ENCODE results near the gene GALR3.

Gene GALR3

GRCh38 chr22:37855462-37855861, 32.3 kb downstream of the GALR3 start:
- no peak overlapping the region for H3K4me3 ChIP-seq (ENCODE audit: low read depth, low read length)

- no peak overlapping the region for H3K4me3 ChIP-seq (ENCODE audit: low read depth, low read length)
Observed at GRCh38 chr22:37860796-37861421, 37.7 kb downstream of the GALR3 start.

DNA sequence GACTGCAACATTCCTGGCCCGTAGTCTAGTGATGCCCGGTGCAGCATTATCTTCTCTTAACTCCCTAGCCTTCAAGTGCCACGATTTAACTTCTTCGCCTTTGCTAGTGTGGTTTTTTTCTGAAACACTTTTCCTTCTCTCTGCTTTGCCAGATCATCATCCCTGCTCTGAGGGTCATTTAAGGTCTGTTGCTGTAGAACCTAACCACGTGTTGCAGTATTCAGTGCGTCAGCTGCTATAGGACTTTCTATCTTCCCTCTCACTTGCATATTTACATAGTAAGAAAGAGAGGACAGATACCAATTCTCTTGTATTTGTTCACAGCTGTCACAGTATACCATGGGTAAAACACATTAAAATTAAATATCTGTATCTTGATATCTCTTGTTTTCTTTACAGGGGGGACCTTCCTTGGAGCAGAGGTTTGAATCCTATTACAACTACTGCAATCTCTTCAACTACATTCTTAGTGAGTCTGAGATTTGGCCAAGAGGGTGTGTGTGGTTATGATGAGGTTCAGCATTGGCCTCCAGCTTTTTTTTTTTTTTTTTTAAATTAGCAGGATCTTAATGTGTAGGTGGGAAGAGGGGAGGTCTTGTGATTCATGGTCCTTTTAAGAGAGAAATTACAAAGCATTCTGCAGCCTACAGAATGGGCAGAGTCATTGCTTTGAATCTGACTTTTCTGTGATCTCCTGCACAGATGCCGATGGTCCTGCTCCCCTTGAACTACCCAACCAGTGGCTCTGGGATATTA, 39.6 kb downstream of the GALR3 start:
- H3K4me3 ChIP-seq (ENCODE audit: low read depth, low read length): no peak overlapping the region

DNA sequence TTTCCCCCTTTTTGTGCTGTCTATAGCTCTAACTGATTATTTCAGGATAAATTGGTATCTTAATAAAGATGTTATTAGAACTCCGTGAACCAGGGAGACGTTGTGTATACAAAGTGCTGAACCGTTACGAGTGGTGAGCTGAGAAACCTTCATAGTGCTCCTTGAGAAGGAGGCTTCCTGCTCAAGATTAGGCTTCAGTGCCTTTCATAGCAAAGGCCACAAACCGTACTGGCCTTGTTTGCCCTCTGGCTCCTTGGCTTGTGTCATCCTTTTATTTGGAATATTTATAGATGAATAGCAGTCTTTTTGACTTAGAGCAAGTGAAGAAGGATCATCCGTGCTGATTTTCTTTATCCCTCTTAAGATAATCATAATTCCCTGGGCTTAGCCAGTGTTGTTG, 42.3 kb downstream of the GALR3 start:
- no peak overlapping the region for H3K4me3 ChIP-seq (ENCODE audit: low read depth, low read length)

DNA sequence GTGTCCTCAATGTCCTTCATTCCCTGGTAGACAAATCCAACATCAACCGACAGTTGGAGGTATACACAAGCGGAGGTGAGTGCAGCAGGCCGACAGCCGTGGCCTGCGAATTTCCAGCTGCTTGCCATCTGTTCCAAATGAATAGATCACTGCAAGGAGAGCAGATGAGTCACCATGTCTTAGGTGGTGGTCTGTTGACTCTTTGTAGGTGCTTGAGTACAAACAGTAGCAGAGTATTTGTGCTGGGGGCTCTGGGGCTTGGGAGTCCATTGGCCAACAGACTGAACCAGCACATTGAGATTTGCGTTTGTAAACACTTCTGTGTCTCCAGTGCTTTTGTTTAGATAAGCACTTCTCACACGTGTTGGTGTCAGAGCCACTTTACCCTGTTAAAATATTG, 47.1 kb downstream of the GALR3 start:
- no peak overlapping the region for H3K4me3 ChIP-seq (ENCODE audit: low read depth, low read length)

Data from iPS-11a (cell line).